ENCODE results near the gene TWIST2.

GRCh38 chr2:238817891-238818290 lies 30.0 kb upstream of the TWIST2 start:
- TF ChIP-seq RAD21 (IDR thresholded peaks at IDR 0.05; ENCODE audit: low read depth), result no peak
- no peak for TF ChIP-seq USF1 (IDR thresholded peaks at IDR 0.05)
- no peak for TF ChIP-seq EP300 (IDR thresholded peaks at IDR 0.05; ENCODE audit: borderline replicate concordance)
- TF ChIP-seq CREB1 (IDR thresholded peaks at IDR 0.05; ENCODE audit: low read depth), result no peak
- no peak for TF ChIP-seq CEBPB (IDR thresholded peaks at IDR 0.05)
- TF ChIP-seq MAX (IDR thresholded peaks at IDR 0.05), result no peak
- no peak for TF ChIP-seq NFIC (IDR thresholded peaks at IDR 0.05)
- TF ChIP-seq TAF1 (IDR thresholded peaks at IDR 0.05; ENCODE audit: low read depth), result no peak
- TF ChIP-seq YY1 (IDR thresholded peaks at IDR 0.05; ENCODE audit: low read depth), result no peak
